HUES64 (cell line): ENCODE measurements around the gene NPM3.

Experiments
- H3K27ac ChIP-seq: 2 replicates; pipeline ENCODE4 v1.7.0; 2013; ENCODE audit warnings: low read depth, low read length, inconsistent platforms
- H3K27me3 ChIP-seq: 2 replicates; pipeline ENCODE4 v1.6.1; 2013; ENCODE audit warnings: mild to moderate bottlenecking, low read length; ENCODE audit not compliant: insufficient read depth
- H3K36me3 ChIP-seq: 2 replicates; pipeline ENCODE4 v1.6.1; 2013; ENCODE audit warnings: mild to moderate bottlenecking, low read length; ENCODE audit not compliant: insufficient read depth
- H3K4me1 ChIP-seq: 2 replicates; pipeline ENCODE4 v1.6.1; 2013; ENCODE audit warnings: mild to moderate bottlenecking, low read length, moderate library complexity; ENCODE audit not compliant: insufficient read depth
- H3K4me3 ChIP-seq: 2 replicates; pipeline ENCODE4 v1.5.1; 2013; ENCODE audit warnings: mild to moderate bottlenecking, low read length, moderate library complexity
- H3K9ac ChIP-seq: 2 replicates; pipeline ENCODE4 v1.6.1; 2013; ENCODE audit warnings: mild to moderate bottlenecking, low read depth, low read length
- H3K9me3 ChIP-seq: 2 replicates; pipeline ENCODE4 v1.6.1; 2013; ENCODE audit warnings: low read depth, low read length; ENCODE audit not compliant: insufficient read depth
- WGBS: fragments of 150-250, 120-280 bp; methylation state at CpG from one replicate; pipeline ENCODE4 v1.1.7; 2013; ENCODE audit warnings: missing lambda C conversion rate; 5-methylcytosine and 5-hydroxymethylcytosine counted together

The NPM3 gene

GRCh38 chr10:101766306-101766705, 16.9 kb downstream of the NPM3 start:
- H3K36me3 ChIP-seq: no peaks in the 10 kb centered on the region

GRCh38 chr10:101763141-101763846, 20.0 kb downstream of the NPM3 start:
- Histone ChIP-seq H3K9me3 (no peaks in the 10 kb centered on the region), H3K27me3 (peaks cover 13% of the 10 kb centered on the region), H3K9ac (no peak overlapping the region), H3K4me3 (no peak overlapping the region), H3K36me3 (no peaks in the 10 kb centered on the region), H3K4me1 (peaks cover 10% of the 10 kb centered on the region), H3K27ac (no peak overlapping the region)
- WGBS: 95% methylated on average over 10 of the region's 10 CpGs

More at GRCh38 chr10:101766306-101766705, 16.9 kb downstream of the NPM3 start:
- H3K4me3 ChIP-seq: no peak overlapping the region
- H3K27me3 ChIP-seq: peaks cover 11% of the 10 kb centered on the region
- H3K9me3 ChIP-seq: no peaks in the 10 kb centered on the region
- no peak overlapping the region for H3K9ac ChIP-seq
- H3K27ac ChIP-seq: no peak overlapping the region
- WGBS: 92% methylated on average over 4 of the region's 6 CpGs
- no peaks in the 10 kb centered on the region; the same call in 1 of the 2 replicates for H3K4me1 ChIP-seq

- H3K27me3 ChIP-seq: peaks cover 13% of the 10 kb centered on the region
- H3K9me3 ChIP-seq: no peaks in the 10 kb centered on the region
These were observed 20.5 kb downstream of the NPM3 start for GRCh38 chr10:101762736-101763135.

GRCh38 chr10:101761226-101761625, 22.0 kb downstream of the NPM3 start:
- Histone ChIP-seq H3K4me3 (no peak overlapping the region), H3K9me3 (no peaks in the 10 kb centered on the region), H3K36me3 (no peaks in the 10 kb centered on the region), H3K9ac (no peak overlapping the region), H3K4me1 (peaks cover 10% of the 10 kb centered on the region), H3K27ac (no peak overlapping the region), H3K27me3 (peaks cover 13% of the 10 kb centered on the region)
- WGBS: 92% methylated on average over 8 of the region's 9 CpGs

More at GRCh38 chr10:101762736-101763135, 20.5 kb downstream of the NPM3 start:
- no peaks in the 10 kb centered on the region for H3K36me3 ChIP-seq
- no peak overlapping the region for H3K4me3 ChIP-seq
- no peak overlapping the region for H3K27ac ChIP-seq
- H3K9ac ChIP-seq: no peak overlapping the region
- WGBS: 95% methylated on average over 5 of the region's 5 CpGs
- H3K4me1 ChIP-seq: peaks cover 10% of the 10 kb centered on the region

- H3K4me3 ChIP-seq: no peak overlapping the region
- no peak overlapping the region for H3K9ac ChIP-seq
- H3K9me3 ChIP-seq: no peaks in the 10 kb centered on the region
- peaks cover 10% of the 10 kb centered on the region for H3K4me1 ChIP-seq
- 88% methylated on average over 3 of the region's 3 CpGs for WGBS
- H3K36me3 ChIP-seq: no peaks in the 10 kb centered on the region
- H3K27ac ChIP-seq: no peak overlapping the region
- H3K27me3 ChIP-seq: peaks cover 13% of the 10 kb centered on the region
These were observed 22.7 kb downstream of the NPM3 start for GRCh38 chr10:101760510-101760909.

GRCh38 chr10:101759309-101760247, 23.7 kb downstream of the NPM3 start:
- Histone ChIP-seq H3K27ac (no peak overlapping the region), H3K27me3 (peaks cover 7% of the 10 kb centered on the region), H3K9ac (no peak overlapping the region), H3K9me3 (no peaks in the 10 kb centered on the region), H3K4me3 (no peak overlapping the region), H3K36me3 (no peaks in the 10 kb centered on the region), H3K4me1 (peaks cover 10% of the 10 kb centered on the region)
- WGBS: 51% methylated on average over 12 of the region's 12 CpGs

GRCh38 chr10:101758858-101759257, 24.4 kb downstream of the NPM3 start:
- Histone ChIP-seq H3K27ac (no peak overlapping the region), H3K9me3 (no peaks in the 10 kb centered on the region), H3K27me3 (peaks cover 7% of the 10 kb centered on the region), H3K9ac (no peak overlapping the region), H3K36me3 (no peaks in the 10 kb centered on the region), H3K4me3 (no peak overlapping the region), H3K4me1 (peaks cover 10% of the 10 kb centered on the region)
- WGBS: 91% methylated on average over 2 of the region's 2 CpGs

GRCh38 chr10:101752241-101752640, 31.0 kb downstream of the NPM3 start:
- Histone ChIP-seq H3K27ac (no peak overlapping the region), H3K4me1 (peaks cover 5% of the 10 kb centered on the region), H3K9ac (no peak overlapping the region), H3K4me3 (no peak overlapping the region), H3K36me3 (no peaks in the 10 kb centered on the region), H3K27me3 (no peaks in the 10 kb centered on the region), H3K9me3 (no peaks in the 10 kb centered on the region)
- 92% methylated on average over 3 of the region's 3 CpGs for WGBS

GRCh38 chr10:101749047-101750016, 33.9 kb downstream of the NPM3 start:
- H3K27ac ChIP-seq: no peak overlapping the region
- peaks cover 5% of the 10 kb centered on the region for H3K4me1 ChIP-seq
- no peaks in the 10 kb centered on the region for H3K36me3 ChIP-seq
- no peak overlapping the region for H3K4me3 ChIP-seq
- 46% methylated on average over 19 of the region's 19 CpGs for WGBS
- no peaks in the 10 kb centered on the region for H3K9me3 ChIP-seq
- H3K9ac ChIP-seq: no peak overlapping the region
- H3K27me3 ChIP-seq: no peaks in the 10 kb centered on the region

- WGBS: 84% methylated on average over 3 of the region's 3 CpGs
- H3K9ac ChIP-seq: no peak overlapping the region
- no peak overlapping the region for H3K27ac ChIP-seq
- no peak overlapping the region for H3K4me3 ChIP-seq
- no peaks in the 10 kb centered on the region for H3K9me3 ChIP-seq
- H3K36me3 ChIP-seq: no peaks in the 10 kb centered on the region
- H3K4me1 ChIP-seq: peaks cover 5% of the 10 kb centered on the region
- H3K27me3 ChIP-seq: no peaks in the 10 kb centered on the region
These were observed 34.8 kb downstream of the NPM3 start for GRCh38 chr10:101748496-101748895.
